SH-SY5Y (cell line): ENCODE results near the gene PRMT5.

ENCODE experiments used
- GATA2 ChIP-seq: IDR thresholded peaks from 2 replicates; pipeline ENCODE4 v1.6.1; 2011; ENCODE audit warnings: mild to moderate bottlenecking, low read depth, low read length
- GATA3 ChIP-seq: IDR thresholded peaks from 2 replicates; pipeline ENCODE4 v1.6.1; 2011; ENCODE audit warnings: low read depth, mild to moderate bottlenecking, low read length, moderate library complexity

- no peak for TF ChIP-seq GATA3
- no peak for TF ChIP-seq GATA2
Observed at GRCh38 chr14:22939684-22940083, 10.5 kb upstream of the PRMT5 start.
